PFSK-1 (cell line): Measurements from ENCODE around the gene MAPK8IP1.

Source experiments
- FOXP2 ChIP-seq: optimal IDR thresholded peaks from 2 replicates; pipeline ENCODE3; 2011; ENCODE audit warnings: borderline replicate concordance, control low read depth, inconsistent platforms; ENCODE audit not compliant: insufficient read depth; ENCODE audit errors: extremely low read length, extremely low read depth
- POLR2AphosphoS5 ChIP-seq: IDR thresholded peaks from 2 replicates; pipeline ENCODE4 v1.6.1; 2012; ENCODE audit warnings: low read depth, mild to moderate bottlenecking, control low read depth, low read length, moderate library complexity
- REST ChIP-seq, 2 experiments: IDR thresholded peaks; 2 replicates each; pipeline versions ENCODE4 v1.6.1 to v1.8.0; 2011 to 2012; ENCODE audit warnings: low read depth in 2 of 2, low read length in 2 of 2, control low read depth in 1 of 2, inconsistent platforms in 1 of 2, mild to moderate bottlenecking in 1 of 2, moderate library complexity in 1 of 2; ENCODE audit not compliant: insufficient read depth in 1 of 2
- SIN3A ChIP-seq: IDR thresholded peaks from 2 replicates; pipeline ENCODE4 v1.6.1; 2012; ENCODE audit warnings: mild to moderate bottlenecking, low read length, moderate library complexity, borderline replicate concordance; ENCODE audit not compliant: insufficient read depth
- TAF1 ChIP-seq: IDR thresholded peaks from 2 replicates; pipeline ENCODE4 v1.6.1; 2012; ENCODE audit warnings: low read length, control low read depth, borderline replicate concordance; ENCODE audit not compliant: insufficient read depth

MAPK8IP1 gene

GRCh38 chr11:45913514-45913913 is 28.1 kb downstream of the MAPK8IP1 start:
- no peak for TF ChIP-seq TAF1
- no peak for TF ChIP-seq POLR2AphosphoS5
- TF ChIP-seq REST (IDR thresholded peaks at IDR 0.05; ENCODE audit: insufficient read depth in 1 of 2, low read depth in 2 of 2, low read length in 2 of 2), result no peak
- no peak for TF ChIP-seq SIN3A
- no peak for TF ChIP-seq FOXP2

GRCh38 chr11:45913942-45914635 is 28.6 kb downstream of the MAPK8IP1 start:
- no peak for TF ChIP-seq TAF1
- TF ChIP-seq FOXP2, result no peak
- TF ChIP-seq SIN3A, result no peak
- no peak for TF ChIP-seq POLR2AphosphoS5
- no peak for TF ChIP-seq REST (IDR thresholded peaks at IDR 0.05; ENCODE audit: insufficient read depth in 1 of 2, low read depth in 2 of 2, low read length in 2 of 2)

- no peak for TF ChIP-seq FOXP2
- TF ChIP-seq REST (IDR thresholded peaks at IDR 0.05; ENCODE audit: insufficient read depth in 1 of 2, low read depth in 2 of 2, low read length in 2 of 2), result no peak
- TF ChIP-seq TAF1, result no peak
- no peak for TF ChIP-seq POLR2AphosphoS5
- TF ChIP-seq SIN3A, result no peak
These were observed 30.0 kb downstream of the MAPK8IP1 start for GRCh38 chr11:45915446-45915845.

GRCh38 chr11:45917286-45917622 is 31.8 kb downstream of the MAPK8IP1 start:
- TF ChIP-seq FOXP2, result no peak
- TF ChIP-seq TAF1, result no peak
- no peak for TF ChIP-seq POLR2AphosphoS5
- TF ChIP-seq REST (IDR thresholded peaks at IDR 0.05; ENCODE audit: insufficient read depth in 1 of 2, low read depth in 2 of 2, low read length in 2 of 2), result no peak
- TF ChIP-seq SIN3A, result no peak
